ENCODE data around the gene CTSD.
"Not testable (repeated sequence)": the region's sequence is repeated elsewhere in the genome, so short reads cannot be mapped to it uniquely, and the experiment has no call there.

Gene CTSD

DNA sequence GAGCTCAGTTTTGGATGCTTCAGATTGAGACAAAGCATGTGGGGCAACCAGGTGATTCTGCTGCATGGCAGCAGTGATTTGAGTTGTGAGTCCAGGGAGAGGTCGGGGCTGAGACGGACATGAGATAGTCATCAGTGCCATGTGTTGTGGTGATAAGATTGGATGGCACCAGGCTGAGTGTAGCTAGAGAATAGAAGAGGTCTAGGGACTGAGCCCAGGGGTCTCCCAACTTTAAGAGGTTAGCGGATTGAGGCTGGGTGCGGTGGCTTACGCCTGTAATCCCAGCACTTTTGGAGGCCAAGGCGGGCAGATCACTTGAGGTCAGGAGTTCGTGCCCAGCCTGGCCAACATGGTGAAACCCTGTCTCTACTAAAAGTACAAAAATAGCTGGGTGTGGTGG lies 6.3 kb upstream of the CTSD start:
- DNase-seq (ENCODE audit: low read depth in 2 of 2), result no peak

- not testable (repeated sequence) for DNase-seq (ENCODE audit: low read depth in 2 of 2)
These were observed 5.7 kb upstream of the CTSD start for GRCh38 chr11:1769304-1769936.

DNA sequence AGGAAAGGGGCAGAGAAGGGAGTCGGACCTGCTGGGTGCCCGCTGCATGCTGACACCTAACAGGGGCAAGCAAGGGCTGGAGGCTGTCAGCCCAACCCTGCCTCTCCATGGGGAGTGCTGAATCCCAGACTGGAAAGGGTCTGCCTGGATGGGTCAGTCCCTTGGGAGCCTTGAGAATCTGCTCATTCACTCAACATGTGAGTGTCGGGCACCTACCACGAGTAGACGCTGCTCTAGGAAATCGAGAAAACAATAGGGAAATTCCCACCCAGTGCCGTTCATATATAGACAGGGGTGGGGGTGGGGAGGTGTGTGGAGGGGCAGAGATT lies 4.4 kb upstream of the CTSD start:
- DNase-seq (ENCODE audit: low read depth in 2 of 2), result no peak

DNA sequence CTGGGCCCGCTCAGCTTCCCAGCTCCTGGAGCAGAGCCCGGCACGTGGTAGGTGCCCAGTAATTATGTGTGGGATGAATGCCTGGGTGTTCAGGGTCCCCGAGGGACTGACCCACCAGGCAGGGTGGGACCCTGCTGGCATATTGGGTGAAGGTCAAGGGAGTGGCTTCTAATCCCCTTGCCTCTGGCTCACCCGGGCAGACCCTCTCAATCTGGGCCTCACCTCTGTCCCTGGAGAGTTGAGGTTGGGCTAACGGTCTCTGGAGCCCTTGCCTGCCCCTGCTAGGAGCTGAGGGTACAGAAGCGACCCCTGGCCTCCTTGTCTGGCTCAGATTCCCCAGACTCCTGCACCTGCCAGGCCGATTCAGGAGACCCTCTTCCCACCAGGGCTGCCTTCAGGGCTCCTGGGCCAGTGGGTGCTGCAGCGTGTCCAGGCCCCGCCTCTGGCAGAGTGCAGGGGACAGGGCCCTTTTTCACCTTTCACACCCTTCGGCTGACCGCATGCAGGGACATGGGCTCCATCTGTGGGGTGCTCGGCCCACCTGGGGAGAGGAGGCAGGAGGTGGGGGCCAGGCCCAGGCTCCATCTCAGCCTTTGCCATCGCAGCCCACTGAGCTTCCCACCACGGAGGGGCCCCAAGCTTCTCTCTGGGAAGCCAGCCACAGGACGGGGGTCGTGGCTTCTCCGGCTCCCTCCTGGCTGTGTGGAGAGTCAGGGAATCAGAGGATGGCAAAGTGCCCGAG lies 3.8 kb upstream of the CTSD start:
- no peak for DNase-seq (ENCODE audit: low read depth in 2 of 2)

DNA sequence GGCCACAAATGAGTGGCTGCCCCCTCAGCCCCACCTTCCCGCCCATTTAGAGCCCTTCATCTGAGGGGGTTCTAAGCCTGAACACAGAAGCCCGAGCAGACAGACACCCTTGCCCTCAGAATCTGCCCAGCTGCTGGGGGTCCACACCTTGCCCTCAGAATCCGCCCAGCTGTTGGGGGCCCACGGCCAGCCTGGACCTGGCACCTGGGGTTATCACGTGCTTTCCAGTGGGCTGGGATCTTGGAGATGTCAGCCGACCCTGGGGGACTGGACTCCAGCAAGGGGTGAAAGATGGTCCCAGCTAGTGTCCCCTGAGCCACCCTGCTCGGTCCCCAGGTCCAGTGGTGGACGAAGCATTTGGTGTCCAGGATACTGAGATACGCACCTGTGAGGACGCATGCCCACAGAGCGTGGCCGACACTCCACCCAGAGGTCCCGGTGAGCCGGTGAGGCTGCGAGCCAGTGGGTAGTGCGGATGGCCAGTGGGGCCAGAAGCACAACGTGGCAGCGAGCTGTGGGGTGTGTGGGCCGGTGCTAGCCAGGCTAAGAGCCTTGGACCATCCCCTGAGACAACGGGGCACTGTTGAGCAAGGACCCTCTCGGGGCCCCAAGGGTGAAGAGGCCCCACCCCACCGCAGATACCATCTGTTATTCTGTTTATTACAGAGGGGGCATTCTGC lies 3.1 kb upstream of the CTSD start:
- DNase-seq (ENCODE audit: low read depth in 2 of 2), result no peak

DNA sequence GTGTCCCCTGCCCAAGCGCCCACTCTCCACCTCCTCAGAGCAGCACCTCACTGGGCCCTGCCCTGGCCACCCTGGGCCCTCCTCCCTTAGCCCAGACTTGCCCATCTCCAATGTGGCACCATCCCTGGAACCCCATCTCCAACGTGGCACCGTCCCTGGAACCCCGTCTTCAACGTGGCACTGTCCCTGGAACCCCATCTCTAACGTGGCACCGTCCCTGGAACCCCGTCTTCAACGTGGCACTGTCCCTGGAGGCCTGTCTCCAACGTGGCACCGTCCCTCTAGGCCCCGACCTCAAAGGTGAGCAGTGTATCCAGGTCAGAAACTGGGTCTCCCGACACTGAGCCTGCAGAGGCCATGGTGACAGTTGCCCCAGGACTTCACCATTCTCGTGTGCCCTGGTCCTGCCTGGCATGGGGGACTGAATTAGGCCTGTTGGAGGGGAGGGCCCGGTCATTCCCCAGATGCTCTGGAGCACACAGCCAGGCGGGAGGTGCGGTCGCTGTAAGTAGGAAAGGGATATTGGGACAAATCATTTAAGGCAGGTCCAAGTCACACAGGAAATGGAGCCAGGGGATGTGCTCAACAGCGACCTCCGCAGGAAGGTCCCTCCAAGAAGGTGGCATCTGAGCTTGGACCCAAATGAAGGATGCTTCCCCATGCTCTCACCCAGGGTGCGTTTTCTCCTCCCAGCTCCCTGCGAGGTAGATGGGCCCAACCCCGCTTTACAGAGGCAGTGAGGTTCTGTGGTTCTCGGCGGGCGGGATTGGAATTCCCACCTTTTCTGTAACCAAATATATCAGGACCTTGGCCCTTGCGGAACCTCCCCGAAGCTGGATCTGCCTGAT lies 2.4 kb upstream of the CTSD start:
- no peak for DNase-seq (ENCODE audit: low read depth in 2 of 2)

DNA sequence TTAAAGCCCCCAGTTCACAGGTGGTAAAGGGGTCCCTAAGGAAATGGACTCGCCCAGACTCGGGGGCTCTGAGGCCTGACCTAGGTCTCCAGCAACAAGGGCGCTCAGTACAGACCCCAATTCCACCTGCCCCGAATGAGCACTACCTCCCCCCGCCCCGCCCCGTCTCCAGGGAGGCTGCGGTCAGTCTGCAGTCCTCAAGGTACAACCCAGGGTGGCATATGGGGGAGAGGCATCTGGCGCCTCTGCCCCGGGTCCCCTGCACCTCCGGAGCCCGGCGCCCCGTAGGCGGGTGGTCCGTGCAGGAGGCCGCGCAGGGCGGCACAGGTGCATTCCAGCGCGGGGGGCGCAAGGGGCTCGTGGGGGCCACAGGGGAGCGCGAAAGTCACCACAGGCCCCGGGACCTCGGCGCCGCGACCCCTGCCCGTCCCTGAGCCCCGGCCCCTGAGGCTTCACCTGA lies 361 bp downstream of the CTSD start:
- DNase-seq (ENCODE audit: low read depth in 2 of 2), result no peak

GRCh38 chr11:1762537-1763302 lies 1.0 kb downstream of the CTSD start:
- no peak for DNase-seq (ENCODE audit: low read depth in 2 of 2)

DNA sequence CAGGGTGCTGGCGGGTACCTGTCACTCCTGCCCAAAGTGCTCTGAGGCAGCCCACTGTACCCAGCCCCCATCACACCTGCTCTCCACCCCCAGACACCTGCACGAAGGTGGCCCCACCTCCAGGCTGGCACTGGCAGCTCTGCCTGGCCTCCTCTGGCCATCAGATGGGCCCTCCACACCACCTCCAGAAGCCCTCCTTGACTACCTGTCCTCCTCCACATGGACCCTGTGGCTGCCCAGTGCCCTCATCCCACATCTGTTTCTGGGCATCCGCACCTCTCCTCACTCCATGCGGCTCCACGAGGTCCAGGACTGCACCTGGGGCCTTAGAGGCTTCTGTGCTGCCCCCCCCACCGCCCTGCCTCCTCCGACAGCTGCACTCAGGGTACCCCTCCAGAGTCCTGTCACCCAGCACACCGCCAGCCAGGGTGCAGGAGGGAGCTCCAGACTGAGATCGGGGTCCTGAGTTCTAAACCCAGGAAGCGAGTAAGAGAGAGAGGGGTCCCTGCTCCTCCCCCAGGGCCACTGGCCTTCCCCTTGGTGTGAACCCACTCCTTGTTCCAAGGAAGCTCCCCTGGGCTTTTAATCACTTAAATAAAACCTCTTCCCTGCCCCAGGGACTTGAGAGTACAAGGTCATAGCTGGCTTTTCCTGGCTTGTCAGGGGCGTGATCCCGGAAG lies 1.7 kb downstream of the CTSD start:
- DNase-seq (ENCODE audit: low read depth in 2 of 2), result no peak

GRCh38 chr11:1761110-1761856 lies 2.4 kb downstream of the CTSD start:
- no peak for DNase-seq (ENCODE audit: low read depth in 2 of 2)

DNA sequence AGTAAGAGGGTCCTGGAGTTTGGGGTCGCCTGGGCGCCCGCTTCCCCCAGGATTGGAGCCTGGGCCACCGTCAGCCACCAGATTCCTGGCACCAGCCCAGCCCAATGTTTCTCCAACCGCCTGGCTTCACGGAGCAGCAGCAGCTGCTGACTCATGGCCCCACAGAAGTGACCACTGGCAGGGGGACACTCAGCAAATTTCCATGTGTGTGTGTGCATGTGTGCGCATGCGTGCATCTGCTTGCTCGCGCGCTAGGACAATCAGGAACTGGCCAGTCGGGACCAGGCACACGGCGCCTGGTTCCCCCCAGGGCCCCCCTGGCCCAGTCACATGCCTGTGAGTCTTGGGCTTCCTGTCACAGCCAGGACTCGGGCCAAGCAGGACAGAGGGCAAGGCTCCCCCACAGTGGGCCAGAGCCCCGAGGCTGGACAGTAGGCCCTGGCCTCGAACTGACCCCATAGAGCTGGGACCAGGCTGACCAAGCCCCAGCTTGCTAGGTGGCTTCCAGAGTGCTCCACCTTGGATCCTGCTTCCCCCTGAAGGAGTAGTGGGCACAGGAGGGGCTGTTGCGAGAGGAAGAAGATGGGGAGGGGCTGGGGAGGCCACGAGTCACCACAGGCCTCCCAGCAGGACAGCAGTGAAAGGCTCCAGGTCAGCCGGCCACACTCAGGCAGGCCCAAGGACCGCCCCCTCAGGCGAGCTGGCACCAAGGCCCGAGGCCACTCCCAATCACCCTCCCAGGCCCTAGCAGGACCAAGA lies 3.2 kb downstream of the CTSD start:
- no peak for DNase-seq (ENCODE audit: low read depth in 2 of 2)

DNA sequence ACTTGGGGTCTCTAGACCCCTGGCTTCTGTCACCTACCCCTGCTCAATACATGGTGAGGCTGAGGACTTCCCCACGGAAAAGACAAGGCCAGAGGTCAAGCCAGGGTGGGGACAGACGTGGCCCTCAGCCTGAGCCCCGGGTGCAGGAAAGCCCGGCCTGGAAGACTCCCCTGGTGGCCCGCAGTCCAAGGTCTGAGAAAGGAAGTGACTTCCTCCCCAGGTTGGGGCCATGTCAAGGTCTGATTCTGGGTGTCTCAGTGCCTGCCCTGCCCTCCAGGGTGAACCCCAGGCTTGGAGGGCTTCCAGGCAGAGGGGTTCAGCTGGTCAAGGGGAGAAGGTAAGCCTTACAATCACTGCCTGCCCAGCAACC lies 3.9 kb downstream of the CTSD start:
- no peak for DNase-seq (ENCODE audit: low read depth in 2 of 2)

DNA sequence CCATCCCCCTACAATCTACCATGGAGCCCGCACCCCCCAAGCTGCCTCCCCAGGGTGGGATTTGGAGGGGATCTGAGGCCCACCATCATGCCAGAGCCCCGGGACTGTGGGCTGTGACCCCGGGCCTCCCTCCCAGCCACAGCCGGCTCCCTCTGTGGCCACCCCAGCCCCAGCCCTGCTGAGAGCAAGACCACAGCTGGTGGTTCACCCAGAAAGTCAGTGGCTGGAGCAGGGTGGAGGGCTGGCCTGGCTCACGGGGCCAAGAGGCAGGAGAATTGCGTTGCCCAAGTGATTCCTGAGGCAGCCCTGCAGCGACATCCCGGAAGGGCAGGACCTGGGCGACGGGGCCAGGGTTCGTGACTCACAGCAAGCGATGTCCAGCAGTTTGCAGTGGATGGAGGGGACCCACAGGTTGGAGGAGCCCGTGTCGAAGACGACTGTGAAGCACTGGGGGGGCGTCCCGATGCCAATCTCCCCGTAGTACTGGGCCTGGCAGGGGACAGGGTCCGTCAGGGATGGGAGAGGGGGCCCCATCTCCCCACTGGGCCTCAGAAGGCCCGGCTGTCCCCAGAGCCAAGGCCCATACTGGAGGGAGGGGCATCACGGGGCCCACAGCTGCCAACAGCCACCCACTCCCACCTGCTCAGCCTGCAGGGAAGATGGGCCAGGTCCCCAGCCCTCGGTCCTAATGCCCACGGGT lies 4.4 kb downstream of the CTSD start:
- DNase-seq (ENCODE audit: low read depth in 2 of 2), result no peak

- no peak for DNase-seq (ENCODE audit: low read depth in 2 of 2)
These were observed 5.0 kb downstream of the CTSD start for GRCh38 chr11:1758611-1759150.

DNA sequence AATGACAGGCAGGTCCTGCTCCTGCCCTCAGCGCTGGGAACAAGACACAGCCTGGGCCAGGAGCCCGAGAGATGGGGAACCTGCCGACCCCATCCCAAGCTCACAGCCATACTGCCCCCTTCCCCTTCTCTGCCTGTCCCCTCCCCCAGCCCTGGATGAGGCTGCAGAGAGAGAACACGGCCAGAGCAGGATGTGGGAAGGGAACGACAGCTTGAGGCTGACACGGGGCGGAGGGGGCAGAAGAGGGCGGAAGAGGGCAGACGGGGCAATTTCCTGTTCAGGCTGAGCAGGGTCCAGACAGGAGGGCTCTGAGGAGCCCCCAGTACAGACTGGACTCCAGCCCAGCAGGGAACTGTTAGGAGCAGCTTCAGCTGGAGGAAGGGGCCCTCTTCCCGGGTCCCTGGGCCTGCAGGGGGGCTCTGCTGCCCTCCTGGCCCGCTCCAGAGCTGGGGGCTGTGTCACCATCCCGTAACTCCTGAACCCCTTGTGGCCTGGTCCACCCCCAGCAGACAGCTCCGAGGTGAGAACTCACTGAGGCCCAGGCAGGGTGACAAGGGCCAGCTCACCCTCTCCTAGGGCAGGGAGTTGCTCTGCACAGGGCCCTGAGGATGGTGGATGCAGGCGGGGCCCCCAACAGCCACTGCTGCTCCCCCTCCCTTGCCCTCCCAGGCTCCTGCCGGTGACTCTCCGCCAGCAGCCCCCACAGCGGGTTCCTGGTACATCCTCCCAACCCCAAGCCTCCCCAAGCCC lies 5.7 kb downstream of the CTSD start:
- no peak for DNase-seq (ENCODE audit: low read depth in 2 of 2)

GRCh38 chr11:1756791-1757771 lies 6.6 kb downstream of the CTSD start:
- no peak for DNase-seq (ENCODE audit: low read depth in 2 of 2)

Measured in stimulated activated CD4-positive, alpha-beta T cell treated with anti-CD3 and anti-CD28 coated beads, Interleukin-12 subunit alpha, Interleukin-12 subunit beta, amount 100 ng/mL, for 24 hours (primary cell).